ENCODE results near the gene CAPNS1. TPM values are rescaled to one million over a fixed set of nuclear protein-coding genes. Genes with fewer than 3 reads are reported as not detected.

The CAPNS1 gene
- total RNA-seq, 2 donors from 2014 or later, result 53.7 to 56.0 TPM

- Histone ChIP-seq H3K9me3 (no peaks in the 10 kb centered on the region), H3K27me3 (no peaks in the 10 kb centered on the region), H3K4me1 (peaks cover 20% of the 10 kb centered on the region), H3K27ac (peak overlapping the region; percentile 76 to 92 (median 80)), H3K36me3 (replicated peaks in 1 of 2; ENCODE audit: insufficient read depth in 1 of 2, low read depth in 2 of 2) (no peaks in the 10 kb centered on the region), H3K4me3 (peak overlapping the region; percentile 44 to 77)
- intact Hi-C loops (cut with DNase I), result no loop called here
- no peak for TF ChIP-seq POLR2A (IDR thresholded peaks at IDR 0.05)
- TF ChIP-seq CTCF (IDR thresholded peaks at IDR 0.05), result peak in 2 of 7 experiments; percentile 12 to 16
- WGBS, 2 donors, result 7% methylated on average over 17 to 48 of the region's 48 CpGs
- DNase-seq (peak; percentile 16 to 35 (median 26)), ATAC-seq (no peak)
Measured at GRCh38 chr19:36113894-36114720, 25.8 kb upstream of the CAPNS1 start.

- H3K9me3 ChIP-seq, result no peaks in the 10 kb centered on the region
- whole genome bisulfite sequencing, 2 donors, result 0 to 1% methylated on average over 11 to 60 of the region's 60 CpGs
- ATAC-seq, result peak; percentile 93
- peak within 1 kb of the TSS; percentile 46 to 77 for H3K4me3 ChIP-seq
- H3K36me3 ChIP-seq (replicated peaks in 1 of 2; ENCODE audit: insufficient read depth in 1 of 2, low read depth in 2 of 2), result no peaks in the 10 kb centered on the region
- intact Hi-C loops (cut with DNase I), result no loop called here
- peak in 2 of 3 donors; percentile 74 to 77 for TF ChIP-seq POLR2A (IDR thresholded peaks at IDR 0.05)
- peak in 1 of 7 experiments; percentile 4 for TF ChIP-seq CTCF (IDR thresholded peaks at IDR 0.05)
- peak within 1 kb of the TSS; percentile 76 to 92 (median 80) for H3K27ac ChIP-seq
- H3K27me3 ChIP-seq, result no peaks in the 10 kb centered on the region
- peak; percentile 98 to 100 (median 99) for DNase-seq
- H3K4me1 ChIP-seq, result peaks cover 20% of the 10 kb centered on the region
Measured at GRCh38 chr19:36114721-36115452, 25.0 kb upstream of the CAPNS1 start, which contains the start of gene POLR2I. Gene POLR2I, minus strand, starts transcription at chr19:36114875. Its CDS starts 19 bp downstream, at chr19:36114856.

GRCh38 chr19:36115453-36116343 is 24.2 kb upstream of the CAPNS1 start, which contains the start of gene TBCB:
Gene TBCB, plus strand, starts transcription at chr19:36115468. Its CDS starts 93 bp downstream, at chr19:36115561.
- ATAC-seq (peak; percentile 30), DNase-seq (peak in 1 of 4 donors; percentile 23)
- intact Hi-C loops (cut with DNase I), result no loop called here
- H3K36me3 ChIP-seq (replicated peaks in 1 of 2; ENCODE audit: insufficient read depth in 1 of 2, low read depth in 2 of 2), result no peaks in the 10 kb centered on the region
- H3K9me3 ChIP-seq, result no peaks in the 10 kb centered on the region
- WGBS, 2 donors, result 2 to 4% methylated on average over 13 to 59 of the region's 59 CpGs
- H3K4me1 ChIP-seq, result peaks cover 20% of the 10 kb centered on the region
- H3K27ac ChIP-seq, result peak within 1 kb of the TSS; percentile 76 to 92 (median 80)
- peak within 1 kb of the TSS; percentile 46 to 77 for H3K4me3 ChIP-seq
- H3K27me3 ChIP-seq, result no peaks in the 10 kb centered on the region
- no peak for TF ChIP-seq CTCF (IDR thresholded peaks at IDR 0.05)
- TF ChIP-seq POLR2A (IDR thresholded peaks at IDR 0.05), result peak in 2 of 3 donors; percentile 52 to 60

- Histone ChIP-seq H3K4me3 (no peak overlapping the region), H3K4me1 (peaks cover 20% of the 10 kb centered on the region), H3K27ac (peak overlapping the region in 2 of 4 donors; percentile 85 to 92), H3K36me3 (replicated peaks in 1 of 2; ENCODE audit: insufficient read depth in 1 of 2, low read depth in 2 of 2) (no peaks in the 10 kb centered on the region), H3K9me3 (no peaks in the 10 kb centered on the region), H3K27me3 (no peaks in the 10 kb centered on the region)
- intact Hi-C loops (cut with DNase I), result no loop called here
- no peak for ATAC-seq
- DNase-seq, result no peak
- TF ChIP-seq POLR2A (IDR thresholded peaks at IDR 0.05) (no peak), CTCF (IDR thresholded peaks at IDR 0.05) (no peak)
- whole genome bisulfite sequencing, 2 donors, result 95 to 100% methylated on average over 1 of the region's 1 CpG
Measured at GRCh38 chr19:36116344-36116637, 23.6 kb upstream of the CAPNS1 start.
